NCI-H1105 treated with DMSO at 0.1 percent for 48 hours (cell line): ENCODE results near the gene DBI.
"Not testable (repeated sequence)": the region's sequence is repeated elsewhere in the genome, so short reads cannot be mapped to it uniquely, and the experiment has no call there.

Experiments
- DNase-seq: peaks from one replicate; lab custom pipeline; 2025; lab: John Stamatoyannopoulos, UW

The DBI gene

GRCh38 chr2:119402106-119402505 lies 35.3 kb downstream of the DBI start:
- no peak for DNase-seq

- no peak for DNase-seq
Observed at GRCh38 chr2:119402645-119403560, 36.1 kb downstream of the DBI start.

GRCh38 chr2:119403618-119404017 lies 36.8 kb downstream of the DBI start:
- DNase-seq: not testable (repeated sequence)

- DNase-seq: no peak
Observed at GRCh38 chr2:119405151-119405550, 38.4 kb downstream of the DBI start.

- DNase-seq: peak; percentile 62
Observed at GRCh38 chr2:119407430-119408220, 40.8 kb downstream of the DBI start.

GRCh38 chr2:119408221-119408619 lies 41.4 kb downstream of the DBI start:
- no peak for DNase-seq

- DNase-seq: no peak
Observed at GRCh38 chr2:119409506-119409905, 42.7 kb downstream of the DBI start.

- no peak for DNase-seq
Observed at GRCh38 chr2:119414894-119415293, 48.1 kb downstream of the DBI start.

GRCh38 chr2:119415630-119416029 lies 48.9 kb downstream of the DBI start:
- DNase-seq: no peak

GRCh38 chr2:119416299-119416923 lies 49.6 kb downstream of the DBI start:
- no peak for DNase-seq

- DNase-seq: no peak
Observed at GRCh38 chr2:119417908-119418307, 51.1 kb downstream of the DBI start.

- no peak for DNase-seq
Observed at GRCh38 chr2:119419065-119419464, 52.3 kb downstream of the DBI start.

- DNase-seq: no peak
Observed at GRCh38 chr2:119419803-119420508, 53.2 kb downstream of the DBI start.

GRCh38 chr2:119421304-119421703 lies 54.5 kb downstream of the DBI start:
- DNase-seq: no peak

- no peak for DNase-seq
Observed at GRCh38 chr2:119421741-119422140, 55.0 kb downstream of the DBI start.
